OCI-LY7 (cell line): ENCODE results near the gene PDSS2.

ENCODE experiments used
- CTCF ChIP-seq: fragments of 200-600 bp; sonication (generic); conservative IDR thresholded peaks from 2 replicates; pipeline ENCODE4 v1.5.1; 2014; ENCODE audit warnings: mild to moderate bottlenecking, antibody characterized with exemption, low read length, moderate library complexity, mixed read lengths
- EZH2phosphoT487 ChIP-seq: fragments of 200-600 bp; sonication (generic); IDR thresholded peaks from 2 replicates; pipeline ENCODE4 v1.6.1; 2018; ENCODE audit warnings: low read depth, borderline replicate concordance, mild to moderate bottlenecking, mixed run types, antibody characterized with exemption, low read length, moderate library complexity, mixed read lengths

- TF ChIP-seq CTCF (no peak), EZH2phosphoT487 (no peak)
Measured at GRCh38 chr6:107321793-107322192, 137.6 kb downstream of the PDSS2 start.
